GM18519 (cell line): ENCODE results near the gene EIF3B.
A peak's percentile ranks its signal among the peaks of the same experiment; 100 is the strongest.
"Not testable (repeated sequence)": the region's sequence is repeated elsewhere in the genome, so short reads cannot be mapped to it uniquely, and the experiment has no call there.

Experiments
- ATAC-seq: cut with Tn5 transposase; IDR thresholded peaks from one replicate; pipeline ENCODE4 v1.9.1; 2021; ENCODE audit warnings: mild to moderate bottlenecking, moderate library complexity; ENCODE audit not compliant: unreplicated experiment, low FRiP score

Gene EIF3B

GRCh38 chr7:2336626-2337299, 17.9 kb upstream of the EIF3B start:
- no peak for ATAC-seq

DNA sequence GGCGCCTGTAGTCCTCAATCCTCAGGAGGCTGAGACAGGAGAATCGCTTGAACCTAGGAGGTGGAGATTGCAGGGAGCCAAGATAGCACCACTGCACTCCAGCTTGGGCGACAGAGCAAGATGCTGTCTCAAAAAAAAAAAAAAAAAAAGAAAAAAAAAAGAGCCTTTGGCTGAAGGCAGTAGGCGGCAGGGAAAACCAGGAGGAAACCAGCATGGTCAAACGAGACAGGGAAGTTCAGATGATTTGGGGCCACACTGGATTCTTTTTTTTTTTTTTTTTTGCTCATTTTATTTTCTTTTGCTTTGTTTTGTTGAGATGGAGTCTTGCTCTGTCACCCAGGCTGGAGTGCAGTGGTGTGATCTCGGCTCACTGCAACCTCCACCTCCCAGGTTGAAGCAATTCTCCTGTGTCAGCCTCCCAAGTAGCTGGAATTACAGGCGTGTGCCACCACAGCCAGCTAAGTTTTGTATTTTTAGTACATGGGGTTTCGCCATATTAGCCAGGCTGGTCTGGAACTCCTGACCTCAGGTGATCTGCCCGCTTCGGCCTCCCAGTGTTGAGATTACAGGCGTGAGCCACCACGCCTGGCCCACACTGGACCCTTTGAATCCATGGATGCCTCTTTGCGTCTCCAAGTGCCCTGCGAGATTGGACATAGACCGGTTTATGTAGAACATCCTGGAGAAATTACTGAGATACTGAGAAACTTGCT, 7.1 kb upstream of the EIF3B start:
- not testable (repeated sequence) for ATAC-seq

GRCh38 chr7:2350055-2350454, 4.6 kb upstream of the EIF3B start:
- ATAC-seq: no peak

DNA sequence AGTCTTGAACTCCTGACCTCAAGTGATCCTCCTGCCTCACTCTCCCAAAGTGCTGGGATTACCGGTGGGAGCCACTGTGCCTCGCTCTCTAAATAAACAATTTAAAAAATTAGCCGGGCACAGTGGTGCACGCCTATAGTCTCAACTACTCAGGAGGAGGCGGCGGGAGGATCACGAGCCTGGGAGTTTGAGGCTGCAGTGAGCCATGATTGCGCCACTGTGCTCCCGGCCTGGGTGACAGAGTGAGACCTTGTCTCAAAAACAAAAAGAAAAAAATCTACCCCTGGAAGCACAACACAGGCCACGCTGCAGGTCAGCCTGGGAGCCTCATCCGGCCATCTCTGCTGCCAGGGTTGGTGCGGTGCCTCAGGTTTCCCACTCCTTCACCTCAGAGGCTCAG, 3.8 kb upstream of the EIF3B start:
- ATAC-seq: no peak

DNA sequence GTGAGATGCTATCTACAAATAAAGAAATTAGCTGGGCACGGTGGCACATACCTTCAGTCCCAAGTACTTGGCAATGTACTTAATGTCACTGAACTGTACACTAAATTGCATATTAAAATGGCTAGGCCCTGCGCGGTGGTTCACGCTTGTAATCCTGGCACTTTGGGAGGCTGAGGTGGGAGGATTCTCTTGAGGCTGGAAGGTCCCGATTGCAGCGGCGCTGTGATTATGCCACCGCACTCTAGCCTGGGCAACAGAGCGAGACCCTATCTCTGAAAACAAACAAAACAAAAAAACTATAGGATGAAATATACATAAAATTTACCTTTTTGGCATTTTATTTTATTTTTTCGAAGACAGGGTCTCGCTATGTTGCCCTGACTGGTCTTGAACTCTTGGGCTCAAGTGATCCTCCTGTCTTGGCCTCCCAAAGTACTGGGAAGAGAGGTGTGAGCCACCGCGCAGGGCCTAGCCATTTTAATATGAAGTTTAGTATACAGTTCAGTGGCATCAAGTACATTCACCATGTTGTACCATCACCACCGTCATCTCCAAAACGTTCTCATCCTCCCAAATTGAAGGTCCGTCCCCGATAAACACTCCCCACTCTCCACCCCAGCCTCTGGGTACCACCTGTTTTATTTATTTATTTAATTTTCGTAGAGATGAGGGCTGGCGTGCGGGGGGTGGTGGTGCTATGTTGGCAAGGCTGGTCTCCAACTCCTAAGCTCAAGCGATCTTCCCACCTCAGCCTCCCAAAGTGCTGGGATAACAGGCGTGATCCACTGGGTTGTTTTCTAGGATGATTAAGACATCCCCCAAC, 1.3 kb upstream of the EIF3B start:
- ATAC-seq: no peak

GRCh38 chr7:2353936-2354185, 766 bp upstream of the EIF3B start:
- ATAC-seq: peak; percentile 34

DNA sequence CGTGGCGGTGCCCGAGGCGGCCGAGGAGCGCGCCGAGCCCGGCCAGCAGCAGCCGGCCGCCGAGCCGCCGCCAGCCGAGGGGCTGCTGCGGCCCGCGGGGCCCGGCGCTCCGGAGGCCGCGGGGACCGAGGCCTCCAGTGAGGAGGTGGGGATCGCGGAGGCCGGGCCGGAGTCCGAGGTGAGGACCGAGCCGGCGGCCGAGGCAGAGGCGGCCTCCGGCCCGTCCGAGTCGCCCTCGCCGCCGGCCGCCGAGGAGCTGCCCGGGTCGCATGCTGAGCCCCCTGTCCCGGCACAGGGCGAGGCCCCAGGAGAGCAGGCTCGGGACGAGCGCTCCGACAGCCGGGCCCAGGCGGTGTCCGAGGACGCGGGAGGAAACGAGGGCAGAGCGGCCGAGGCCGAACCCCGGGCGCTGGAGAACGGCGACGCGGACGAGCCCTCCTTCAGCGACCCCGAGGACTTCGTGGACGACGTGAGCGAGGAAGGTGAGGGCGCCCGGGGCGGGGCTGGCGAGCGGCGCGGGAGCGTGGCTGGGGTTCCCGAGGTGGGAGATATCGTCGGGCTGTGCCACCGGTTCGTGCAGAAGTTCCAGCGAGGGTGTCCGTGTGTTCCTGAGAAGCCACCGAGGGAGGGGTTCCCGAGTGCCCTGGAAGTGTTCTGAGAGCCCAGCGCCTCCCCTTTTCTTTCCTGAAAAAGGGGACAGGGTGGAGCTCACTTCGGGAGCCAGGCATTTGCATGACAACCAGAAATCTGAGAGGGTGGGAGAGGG, 495 bp downstream of the EIF3B start:
- peak; percentile 8 for ATAC-seq

GRCh38 chr7:2355705-2356008, 1.0 kb downstream of the EIF3B start:
- no peak for ATAC-seq

GRCh38 chr7:2357165-2357564, 2.5 kb downstream of the EIF3B start:
- ATAC-seq: no peak

DNA sequence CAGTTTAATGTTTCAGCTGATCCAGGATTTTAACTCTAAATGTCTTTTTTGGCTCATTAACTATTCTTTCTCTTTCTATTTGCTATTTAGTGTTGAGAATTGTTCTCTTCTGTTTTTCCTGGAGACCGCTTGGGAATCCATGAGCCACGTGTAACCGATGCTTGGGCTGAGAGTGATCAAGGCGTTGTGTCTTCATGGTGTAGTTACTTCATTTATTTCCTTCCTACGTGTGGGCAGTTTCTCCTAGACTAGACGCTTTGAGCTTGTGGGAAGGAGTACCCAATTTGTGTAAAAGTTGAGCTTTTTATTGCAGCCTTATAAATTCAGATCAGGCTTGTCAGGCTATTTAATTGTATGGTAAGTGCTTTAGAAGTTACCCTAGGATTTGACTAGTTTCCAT, 2.9 kb downstream of the EIF3B start:
- ATAC-seq: no peak

- ATAC-seq: no peak
These were observed 4.4 kb downstream of the EIF3B start for GRCh38 chr7:2358968-2359527.

DNA sequence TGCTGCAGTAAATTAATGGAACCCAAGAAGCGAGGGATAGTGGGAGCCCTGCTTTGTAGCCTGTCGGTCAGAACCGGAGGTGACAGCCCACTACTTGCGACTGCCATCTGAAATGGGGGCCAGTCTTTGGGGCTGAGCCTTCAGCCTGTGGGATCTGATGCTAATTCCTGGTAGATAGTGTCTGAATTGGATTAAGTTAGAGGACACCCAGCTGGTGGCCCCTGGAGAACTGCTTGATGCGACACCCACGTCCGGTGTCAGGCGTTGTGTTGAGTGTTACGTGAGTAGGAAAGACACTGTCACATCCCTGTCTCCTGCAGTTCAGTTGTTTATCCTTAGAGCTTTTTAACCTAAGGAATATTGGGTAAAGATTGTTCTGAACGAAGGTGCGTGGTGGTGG, 5.0 kb downstream of the EIF3B start:
- no peak for ATAC-seq

DNA sequence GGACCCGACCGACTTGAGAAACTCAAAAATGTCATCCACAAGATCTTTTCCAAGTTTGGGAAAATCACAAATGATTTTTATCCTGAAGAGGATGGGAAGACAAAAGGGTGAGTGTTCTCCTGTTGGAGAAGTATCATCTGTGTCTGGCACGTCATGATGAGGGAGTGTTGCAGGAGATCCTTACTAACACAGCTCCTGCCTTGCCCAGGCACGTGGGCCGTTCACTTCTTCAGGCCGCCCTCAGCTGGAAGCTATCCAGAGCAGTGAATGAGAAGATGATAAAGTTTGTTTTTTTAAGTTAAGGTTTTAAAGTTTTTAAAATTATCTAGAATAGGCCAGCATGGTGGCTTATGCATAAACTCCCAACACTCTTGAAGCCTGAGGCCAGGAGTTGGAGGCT, 6.2 kb downstream of the EIF3B start:
- no peak for ATAC-seq

- no peak for ATAC-seq
These were observed 7.9 kb downstream of the EIF3B start for GRCh38 chr7:2362385-2363088.

- ATAC-seq: no peak
These were observed 14.5 kb downstream of the EIF3B start for GRCh38 chr7:2369139-2369538.

GRCh38 chr7:2371329-2371728, 16.7 kb downstream of the EIF3B start:
- ATAC-seq: no peak

DNA sequence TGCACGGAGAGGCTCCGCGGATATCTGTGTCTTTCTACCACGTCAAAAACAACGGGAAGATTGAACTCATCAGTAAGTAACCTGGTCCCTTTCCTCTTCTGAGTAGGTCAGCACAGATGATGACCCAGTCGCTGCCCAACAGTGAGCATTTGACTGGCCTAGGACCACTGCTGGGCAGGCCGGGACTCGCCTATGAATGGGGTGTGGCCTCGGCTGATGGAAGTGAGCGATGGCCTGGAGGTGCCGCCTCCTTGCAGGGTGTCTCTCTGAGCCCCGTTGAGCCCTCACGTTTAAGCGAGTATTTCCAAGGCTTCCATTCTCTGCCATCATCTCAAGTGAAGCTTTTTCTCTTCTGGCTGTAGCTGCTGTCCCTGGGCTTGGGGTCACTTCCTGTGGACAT, 18.1 kb downstream of the EIF3B start:
- no peak for ATAC-seq

DNA sequence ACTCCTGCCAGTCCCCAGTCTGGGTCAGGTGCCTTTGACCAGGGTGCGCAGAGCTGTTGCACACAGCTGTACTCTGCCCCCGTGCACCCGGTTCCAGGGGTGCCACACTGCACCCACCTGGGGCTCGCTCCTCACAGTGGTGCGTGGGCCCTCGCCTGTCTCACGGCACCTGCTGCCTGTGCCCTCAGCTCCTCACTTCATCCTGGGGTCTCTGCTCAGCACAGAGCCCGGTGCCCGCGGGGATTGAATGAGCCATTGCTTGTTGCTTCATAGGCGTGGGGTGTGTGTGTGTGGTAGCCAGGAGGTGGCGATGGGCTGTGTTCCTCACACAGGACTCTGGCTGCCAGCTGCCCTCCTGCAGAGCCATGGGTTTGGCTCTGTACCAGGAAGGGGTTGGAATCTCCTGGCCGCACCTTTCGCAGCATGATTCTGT, 18.5 kb downstream of the EIF3B start:
- ATAC-seq: no peak

DNA sequence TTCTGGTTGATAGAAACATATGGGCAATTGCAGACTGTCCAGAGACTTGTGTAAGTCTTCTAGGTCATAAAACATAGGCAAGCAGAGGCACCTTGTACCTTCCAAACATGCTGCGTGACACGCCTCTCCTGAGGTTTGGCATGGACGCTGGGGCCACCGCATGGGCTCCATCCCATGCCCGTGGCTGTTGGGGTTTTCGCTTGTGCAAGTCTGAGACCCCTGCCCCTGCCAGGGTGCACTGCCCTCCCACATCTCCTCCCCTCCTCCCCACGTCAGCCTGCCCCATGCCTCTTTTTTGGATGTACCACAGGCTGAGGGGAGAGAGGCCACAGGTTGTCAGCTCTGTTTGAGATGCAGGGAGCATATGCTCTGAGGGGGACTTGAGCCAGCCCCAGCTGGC, 19.0 kb downstream of the EIF3B start:
- no peak for ATAC-seq

- no peak for ATAC-seq
These were observed 19.8 kb downstream of the EIF3B start for GRCh38 chr7:2374401-2374800.
